Activated CD4-positive, alpha-beta T cell treated with anti-CD3 and anti-CD28 coated beads, Interleukin-2, amount 50 U/mL, for 48 hours (primary cell): ENCODE results near the gene BCAS3.
"Not testable (repeated sequence)": the region's sequence is repeated elsewhere in the genome, so short reads cannot be mapped to it uniquely, and the experiment has no call there.

Source experiments
- DNase-seq, 2 experiments: peaks; one replicate each; pipeline ENCODE4 v3.0.0-alpha.2; 2020

Gene BCAS3

GRCh38 chr17:60947543-60947942 is 269.9 kb downstream of the BCAS3 start:
- DNase-seq = no peak

- DNase-seq = no peak
These were observed 275.1 kb downstream of the BCAS3 start for GRCh38 chr17:60952747-60953146.

- DNase-seq = no peak
These were observed 281.4 kb downstream of the BCAS3 start for GRCh38 chr17:60959011-60959410.

GRCh38 chr17:60959696-60960095 is 282.0 kb downstream of the BCAS3 start:
- no peak for DNase-seq

- DNase-seq = no peak
These were observed 282.9 kb downstream of the BCAS3 start for GRCh38 chr17:60960398-60961065.

- DNase-seq = no peak
These were observed 286.5 kb downstream of the BCAS3 start for GRCh38 chr17:60964160-60964559.

GRCh38 chr17:60968266-60968665 is 290.6 kb downstream of the BCAS3 start:
- DNase-seq = no peak

- no peak for DNase-seq
These were observed 291.9 kb downstream of the BCAS3 start for GRCh38 chr17:60969500-60970037.

GRCh38 chr17:60970741-60971140 is 293.1 kb downstream of the BCAS3 start:
- DNase-seq = no peak

GRCh38 chr17:60971515-60972369 is 294.1 kb downstream of the BCAS3 start:
- DNase-seq = peak; percentile 27 to 52

- not testable (repeated sequence) for DNase-seq
These were observed 299.2 kb downstream of the BCAS3 start for GRCh38 chr17:60976861-60977260.

GRCh38 chr17:60989379-60989778 is 311.7 kb downstream of the BCAS3 start:
- no peak for DNase-seq

GRCh38 chr17:60989846-60990245 is 312.2 kb downstream of the BCAS3 start:
- no peak for DNase-seq

GRCh38 chr17:60993497-60993896 is 315.8 kb downstream of the BCAS3 start:
- no peak for DNase-seq

- DNase-seq = no peak
These were observed 318.0 kb downstream of the BCAS3 start for GRCh38 chr17:60995680-60996079.

GRCh38 chr17:61000911-61001310 is 323.3 kb downstream of the BCAS3 start:
- DNase-seq = no peak

GRCh38 chr17:61002316-61002736 is 324.7 kb downstream of the BCAS3 start:
- no peak for DNase-seq

GRCh38 chr17:61005358-61005757 is 327.7 kb downstream of the BCAS3 start:
- DNase-seq = no peak

- not testable (repeated sequence) for DNase-seq
These were observed 328.3 kb downstream of the BCAS3 start for GRCh38 chr17:61005958-61006357.

GRCh38 chr17:61007980-61008379 is 330.3 kb downstream of the BCAS3 start:
- no peak for DNase-seq

GRCh38 chr17:61009663-61010062 is 332.0 kb downstream of the BCAS3 start:
- no peak for DNase-seq

- no peak for DNase-seq
These were observed 333.1 kb downstream of the BCAS3 start for GRCh38 chr17:61010661-61011170.

- no peak for DNase-seq
These were observed 333.6 kb downstream of the BCAS3 start for GRCh38 chr17:61011251-61011650.

GRCh38 chr17:61015966-61016365 is 338.3 kb downstream of the BCAS3 start:
- no peak for DNase-seq
